ENCODE data around the gene GCC2. TPM values are rescaled to one million over a fixed set of nuclear protein-coding genes. Genes with fewer than 3 reads are reported as not detected.

Gene GCC2
- total and polyA plus RNA-seq, 2 of the 13 experiments (the other 11 are each of a cell fraction or from before 2014, with no cell fraction given): 17.6 to 22.5 TPM

DNA sequence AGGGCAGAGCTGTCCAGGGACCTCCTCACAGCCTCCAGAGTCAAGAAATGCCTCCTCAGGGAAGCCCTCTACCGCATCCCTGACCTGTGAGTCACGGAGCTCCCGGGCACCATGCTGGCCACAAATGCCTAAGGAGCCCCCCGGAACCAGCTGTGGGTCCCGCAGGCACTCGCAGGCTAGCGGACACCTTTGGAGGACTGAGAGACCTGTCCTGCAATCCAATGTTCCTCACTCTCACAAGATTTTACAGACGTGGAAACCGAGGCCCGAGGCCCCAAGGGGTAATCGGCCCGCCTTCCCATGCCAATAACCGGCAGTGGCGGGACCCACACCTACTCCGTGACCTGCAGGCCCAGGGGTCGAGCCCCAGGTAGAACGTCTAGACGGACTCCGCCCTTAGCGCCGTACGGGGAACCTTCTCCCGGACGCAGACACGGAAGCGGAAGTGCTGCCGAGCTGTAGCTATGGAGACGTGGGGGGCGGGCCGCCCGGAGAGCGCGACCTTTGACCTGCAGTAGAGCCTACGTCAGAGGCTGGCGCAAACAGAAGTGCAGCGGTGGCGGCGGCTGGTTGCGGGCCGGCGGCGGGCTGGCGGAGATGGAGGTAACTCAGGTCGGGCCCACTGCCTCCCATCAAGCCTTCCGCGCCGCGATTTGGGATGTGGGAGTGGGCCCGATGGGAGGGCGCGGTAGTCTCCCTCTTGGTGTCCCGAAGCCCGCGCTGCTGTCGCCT, at the start of gene GCC2 (continued):
- no peak for TF ChIP-seq ZNF562 (CRISPR knock-in tag; IDR thresholded peaks at IDR 0.05; ENCODE audit: borderline replicate concordance)
- no peak for TF ChIP-seq MBD4 (IDR thresholded peaks at IDR 0.05; ENCODE audit: borderline replicate concordance, low read length)
- TF ChIP-seq, protein P1, sequence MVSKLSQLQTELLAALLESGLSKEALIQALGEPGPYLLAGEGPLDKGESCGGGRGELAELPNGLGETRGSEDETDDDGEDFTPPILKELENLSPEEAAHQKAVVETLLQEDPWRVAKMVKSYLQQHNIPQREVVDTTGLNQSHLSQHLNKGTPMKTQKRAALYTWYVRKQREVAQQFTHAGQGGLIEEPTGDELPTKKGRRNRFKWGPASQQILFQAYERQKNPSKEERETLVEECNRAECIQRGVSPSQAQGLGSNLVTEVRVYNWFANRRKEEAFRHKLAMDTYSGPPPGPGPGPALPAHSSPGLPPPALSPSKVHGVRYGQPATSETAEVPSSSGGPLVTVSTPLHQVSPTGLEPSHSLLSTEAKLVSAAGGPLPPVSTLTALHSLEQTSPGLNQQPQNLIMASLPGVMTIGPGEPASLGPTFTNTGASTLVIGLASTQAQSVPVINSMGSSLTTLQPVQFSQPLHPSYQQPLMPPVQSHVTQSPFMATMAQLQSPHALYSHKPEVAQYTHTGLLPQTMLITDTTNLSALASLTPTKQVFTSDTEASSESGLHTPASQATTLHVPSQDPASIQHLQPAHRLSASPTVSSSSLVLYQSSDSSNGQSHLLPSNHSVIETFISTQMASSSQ (IDR thresholded peaks at IDR 0.05; ENCODE audit: low read depth): no peak
- TF ChIP-seq, protein P1 (CRISPR knock-in tag; IDR thresholded peaks at IDR 0.05; ENCODE audit: borderline replicate concordance): peak; percentile 72
- peak; percentile 43; the same call in 1 of the 2 replicates for TF ChIP-seq GATA4 (IDR thresholded peaks at IDR 0.05; ENCODE audit: borderline replicate concordance, low read depth)
- no peak for TF ChIP-seq CENPT (CRISPR knock-in tag; IDR thresholded peaks at IDR 0.05; ENCODE audit: low read depth)
- peak in 1 of 2 experiments; percentile 83; a peak in 2 of 4 replicates for TF ChIP-seq KLF16 (CRISPR knock-in tag; IDR thresholded peaks at IDR 0.05)
- TF ChIP-seq, protein P2, sequence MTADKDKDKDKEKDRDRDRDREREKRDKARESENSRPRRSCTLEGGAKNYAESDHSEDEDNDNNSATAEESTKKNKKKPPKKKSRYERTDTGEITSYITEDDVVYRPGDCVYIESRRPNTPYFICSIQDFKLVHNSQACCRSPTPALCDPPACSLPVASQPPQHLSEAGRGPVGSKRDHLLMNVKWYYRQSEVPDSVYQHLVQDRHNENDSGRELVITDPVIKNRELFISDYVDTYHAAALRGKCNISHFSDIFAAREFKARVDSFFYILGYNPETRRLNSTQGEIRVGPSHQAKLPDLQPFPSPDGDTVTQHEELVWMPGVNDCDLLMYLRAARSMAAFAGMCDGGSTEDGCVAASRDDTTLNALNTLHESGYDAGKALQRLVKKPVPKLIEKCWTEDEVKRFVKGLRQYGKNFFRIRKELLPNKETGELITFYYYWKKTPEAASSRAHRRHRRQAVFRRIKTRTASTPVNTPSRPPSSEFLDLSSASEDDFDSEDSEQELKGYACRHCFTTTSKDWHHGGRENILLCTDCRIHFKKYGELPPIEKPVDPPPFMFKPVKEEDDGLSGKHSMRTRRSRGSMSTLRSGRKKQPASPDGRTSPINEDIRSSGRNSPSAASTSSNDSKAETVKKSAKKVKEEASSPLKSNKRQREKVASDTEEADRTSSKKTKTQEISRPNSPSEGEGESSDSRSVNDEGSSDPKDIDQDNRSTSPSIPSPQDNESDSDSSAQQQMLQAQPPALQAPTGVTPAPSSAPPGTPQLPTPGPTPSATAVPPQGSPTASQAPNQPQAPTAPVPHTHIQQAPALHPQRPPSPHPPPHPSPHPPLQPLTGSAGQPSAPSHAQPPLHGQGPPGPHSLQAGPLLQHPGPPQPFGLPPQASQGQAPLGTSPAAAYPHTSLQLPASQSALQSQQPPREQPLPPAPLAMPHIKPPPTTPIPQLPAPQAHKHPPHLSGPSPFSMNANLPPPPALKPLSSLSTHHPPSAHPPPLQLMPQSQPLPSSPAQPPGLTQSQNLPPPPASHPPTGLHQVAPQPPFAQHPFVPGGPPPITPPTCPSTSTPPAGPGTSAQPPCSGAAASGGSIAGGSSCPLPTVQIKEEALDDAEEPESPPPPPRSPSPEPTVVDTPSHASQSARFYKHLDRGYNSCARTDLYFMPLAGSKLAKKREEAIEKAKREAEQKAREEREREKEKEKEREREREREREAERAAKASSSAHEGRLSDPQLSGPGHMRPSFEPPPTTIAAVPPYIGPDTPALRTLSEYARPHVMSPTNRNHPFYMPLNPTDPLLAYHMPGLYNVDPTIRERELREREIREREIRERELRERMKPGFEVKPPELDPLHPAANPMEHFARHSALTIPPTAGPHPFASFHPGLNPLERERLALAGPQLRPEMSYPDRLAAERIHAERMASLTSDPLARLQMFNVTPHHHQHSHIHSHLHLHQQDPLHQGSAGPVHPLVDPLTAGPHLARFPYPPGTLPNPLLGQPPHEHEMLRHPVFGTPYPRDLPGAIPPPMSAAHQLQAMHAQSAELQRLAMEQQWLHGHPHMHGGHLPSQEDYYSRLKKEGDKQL (CRISPR knock-in tag; IDR thresholded peaks at IDR 0.05; ENCODE audit: low read depth): no peak
- peak; percentile 93; the same call in 1 of the 2 replicates for TF ChIP-seq ZSCAN31 (CRISPR knock-in tag; IDR thresholded peaks at IDR 0.05; ENCODE audit: low read depth)
- 0 out of 2 replicates have a peak, but pooled peaks have one; percentile 29 for TF ChIP-seq XBP1 (CRISPR knock-in tag; IDR thresholded peaks at IDR 0.05)
- peak; percentile 96 for TF ChIP-seq ZNF605 (CRISPR knock-in tag; IDR thresholded peaks at IDR 0.05)
- TF ChIP-seq, protein P3, sequence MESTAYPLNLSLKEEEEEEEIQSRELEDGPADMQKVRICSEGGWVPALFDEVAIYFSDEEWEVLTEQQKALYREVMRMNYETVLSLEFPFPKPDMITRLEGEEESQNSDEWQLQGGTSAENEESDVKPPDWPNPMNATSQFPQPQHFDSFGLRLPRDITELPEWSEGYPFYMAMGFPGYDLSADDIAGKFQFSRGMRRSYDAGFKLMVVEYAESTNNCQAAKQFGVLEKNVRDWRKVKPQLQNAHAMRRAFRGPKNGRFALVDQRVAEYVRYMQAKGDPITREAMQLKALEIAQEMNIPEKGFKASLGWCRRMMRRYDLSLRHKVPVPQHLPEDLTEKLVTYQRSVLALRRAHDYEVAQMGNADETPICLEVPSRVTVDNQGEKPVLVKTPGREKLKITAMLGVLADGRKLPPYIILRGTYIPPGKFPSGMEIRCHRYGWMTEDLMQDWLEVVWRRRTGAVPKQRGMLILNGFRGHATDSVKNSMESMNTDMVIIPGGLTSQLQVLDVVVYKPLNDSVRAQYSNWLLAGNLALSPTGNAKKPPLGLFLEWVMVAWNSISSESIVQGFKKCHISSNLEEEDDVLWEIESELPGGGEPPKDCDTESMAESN (CRISPR knock-in tag; conservative IDR thresholded peaks at IDR 0.05): peak; percentile 93; the same call in 1 of the 2 replicates
